Mammary epithelial cell (primary cell): ENCODE data around the gene OS9.

Experiments used
- CTCF ChIP-seq, 2 donors: IDR thresholded peaks in 1 of 2; conservative IDR thresholded peaks in 1 of 2; 2 replicates each; pipeline ENCODE4 v1.5.1; 2011 to 2012; ENCODE audit warnings: inconsistent platforms in 2 of 2, low read length in 2 of 2, mild to moderate bottlenecking in 2 of 2, control low read depth in 1 of 2, low read depth in 1 of 2; ENCODE audit not compliant: insufficient read depth in 1 of 2; ENCODE audit errors: extremely low read depth in 1 of 2
- EZH2 ChIP-seq: IDR thresholded peaks from 2 replicates; pipeline ENCODE4 v1.6.1; 2012; ENCODE audit warnings: low read length, inconsistent platforms, borderline replicate concordance

- TF ChIP-seq CTCF (conservative IDR thresholded peaks at IDR 0.05 in 1 of 2, IDR thresholded peaks at IDR 0.05 in 1 of 2; ENCODE audit: extremely low read depth in 1 of 2, insufficient read depth in 1 of 2, low read depth in 1 of 2, low read length in 2 of 2), result no peak
- TF ChIP-seq EZH2, result no peak
Measured at GRCh38 chr12:57765698-57766463, 71.9 kb downstream of the OS9 start.
